Gastrocnemius medialis (tissue), 4 donors: ENCODE measurements around the gene TP53TG3.
"Not testable (repeated sequence)": the region's sequence is repeated elsewhere in the genome, so short reads cannot be mapped to it uniquely, and the experiment has no call there.

Experiments
- POLR2A ChIP-seq, 2 donors: fragments of 450-650 bp; IDR thresholded peaks; one replicate each; pipeline ENCODE4 v1.6.1; 2017; ENCODE audit warnings: antibody characterized with exemption in 2 of 2, mild to moderate bottlenecking in 2 of 2, moderate library complexity in 2 of 2
- TF ChIP-seq, protein P1 (sequence below), 5 experiments: fragments of 450-650 bp in 3 of 5; fragments of 200-600 bp in 2 of 5; sonication (generic) in 2 of 5; IDR thresholded peaks in 4 of 5; conservative IDR thresholded peaks in 1 of 5; 1 replicate in 4 of 5; 2 replicates in 1 of 5; pipeline ENCODE4 v1.5.1; 2016 to 2019; ENCODE audit warnings: antibody characterized with exemption in 5 of 5, mild to moderate bottlenecking in 3 of 5, moderate library complexity in 3 of 5

DNA sequence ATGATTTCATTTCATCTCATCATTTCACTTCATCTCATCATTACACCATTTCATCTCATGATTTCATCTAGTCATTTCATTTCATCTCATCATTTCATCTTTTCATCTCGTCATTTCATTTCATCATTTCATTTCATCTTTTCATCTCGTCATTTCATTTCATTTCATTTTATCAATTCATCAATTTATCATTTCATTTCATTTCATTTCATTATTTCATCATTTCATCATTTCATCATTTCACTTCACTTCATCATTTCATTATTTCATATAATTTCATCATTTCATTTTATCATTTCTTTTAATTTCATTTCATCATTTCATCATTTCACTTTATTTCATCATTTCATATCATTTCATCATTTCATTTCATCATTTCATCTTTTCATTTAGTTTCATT lies 29.2 kb downstream of the TP53TG3 start:
- TF ChIP-seq POLR2A (IDR thresholded peaks at IDR 0.05): not testable (repeated sequence)
- TF ChIP-seq, protein P1, sequence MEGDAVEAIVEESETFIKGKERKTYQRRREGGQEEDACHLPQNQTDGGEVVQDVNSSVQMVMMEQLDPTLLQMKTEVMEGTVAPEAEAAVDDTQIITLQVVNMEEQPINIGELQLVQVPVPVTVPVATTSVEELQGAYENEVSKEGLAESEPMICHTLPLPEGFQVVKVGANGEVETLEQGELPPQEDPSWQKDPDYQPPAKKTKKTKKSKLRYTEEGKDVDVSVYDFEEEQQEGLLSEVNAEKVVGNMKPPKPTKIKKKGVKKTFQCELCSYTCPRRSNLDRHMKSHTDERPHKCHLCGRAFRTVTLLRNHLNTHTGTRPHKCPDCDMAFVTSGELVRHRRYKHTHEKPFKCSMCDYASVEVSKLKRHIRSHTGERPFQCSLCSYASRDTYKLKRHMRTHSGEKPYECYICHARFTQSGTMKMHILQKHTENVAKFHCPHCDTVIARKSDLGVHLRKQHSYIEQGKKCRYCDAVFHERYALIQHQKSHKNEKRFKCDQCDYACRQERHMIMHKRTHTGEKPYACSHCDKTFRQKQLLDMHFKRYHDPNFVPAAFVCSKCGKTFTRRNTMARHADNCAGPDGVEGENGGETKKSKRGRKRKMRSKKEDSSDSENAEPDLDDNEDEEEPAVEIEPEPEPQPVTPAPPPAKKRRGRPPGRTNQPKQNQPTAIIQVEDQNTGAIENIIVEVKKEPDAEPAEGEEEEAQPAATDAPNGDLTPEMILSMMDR (IDR thresholded peaks at IDR 0.05 in 4 of 5, conservative IDR thresholded peaks at IDR 0.05 in 1 of 5): not testable (repeated sequence)
